Measurements from ENCODE around the gene PTN. TPM values are rescaled to one million over a fixed set of nuclear protein-coding genes. Genes with fewer than 3 reads are reported as not detected.

Gene PTN
- total and polyA plus RNA-seq, 9 of the 15 experiments (the other 6 are each of a cell fraction or from before 2014, with no cell fraction given) = not detected

- TF ChIP-seq KLF6 (CRISPR knock-in tag; IDR thresholded peaks at IDR 0.05; ENCODE audit: borderline replicate concordance) (peak; percentile 98), ZFP1 (CRISPR knock-in tag; IDR thresholded peaks at IDR 0.05) (peak; percentile 92), FOXK1 (CRISPR knock-in tag; IDR thresholded peaks at IDR 0.05; ENCODE audit: borderline replicate concordance) (no peak), ZNF589 (CRISPR knock-in tag; IDR thresholded peaks at IDR 0.05; ENCODE audit: low read depth) (peak; percentile 69; the same call in 1 of the 2 replicates), PHB2 (IDR thresholded peaks at IDR 0.05; ENCODE audit: low read depth) (no peak), KLF13 (tag; IDR thresholded peaks at IDR 0.05; ENCODE audit: borderline replicate concordance, low read depth) (0 out of 2 replicates have a peak, but pooled peaks have one; percentile 68), TEAD4 (IDR thresholded peaks at IDR 0.05; ENCODE audit: low read length) (no peak), TEAD4 (CRISPR knock-in tag; IDR thresholded peaks at IDR 0.05; ENCODE audit: borderline replicate concordance) (no peak), CBX2 (IDR thresholded peaks at IDR 0.05; ENCODE audit: insufficient read depth, low read length, poor library complexity, severe bottlenecking) (no peak), USF2 (CRISPR knock-in tag; IDR thresholded peaks at IDR 0.05) (no peak), ERF (CRISPR knock-in tag; IDR thresholded peaks at IDR 0.05) (peak; percentile 97), ETS2 (tag; IDR thresholded peaks at IDR 0.05; ENCODE audit: borderline replicate concordance, poor library complexity, severe bottlenecking) (no peak), ZBTB33 (CRISPR knock-in tag; IDR thresholded peaks at IDR 0.05) (no peak), ZNF212 (CRISPR knock-in tag; IDR thresholded peaks at IDR 0.05) (peak; percentile 92), ZNF551 (CRISPR knock-in tag; IDR thresholded peaks at IDR 0.05) (peak; percentile 68; the same call in 1 of the 2 replicates), ILK (tag; IDR thresholded peaks at IDR 0.05; ENCODE audit: borderline replicate concordance, low read depth) (no peak), ZFP30 (CRISPR knock-in tag; IDR thresholded peaks at IDR 0.05; ENCODE audit: borderline replicate concordance) (no peak)
- TF ChIP-seq, protein P1, sequence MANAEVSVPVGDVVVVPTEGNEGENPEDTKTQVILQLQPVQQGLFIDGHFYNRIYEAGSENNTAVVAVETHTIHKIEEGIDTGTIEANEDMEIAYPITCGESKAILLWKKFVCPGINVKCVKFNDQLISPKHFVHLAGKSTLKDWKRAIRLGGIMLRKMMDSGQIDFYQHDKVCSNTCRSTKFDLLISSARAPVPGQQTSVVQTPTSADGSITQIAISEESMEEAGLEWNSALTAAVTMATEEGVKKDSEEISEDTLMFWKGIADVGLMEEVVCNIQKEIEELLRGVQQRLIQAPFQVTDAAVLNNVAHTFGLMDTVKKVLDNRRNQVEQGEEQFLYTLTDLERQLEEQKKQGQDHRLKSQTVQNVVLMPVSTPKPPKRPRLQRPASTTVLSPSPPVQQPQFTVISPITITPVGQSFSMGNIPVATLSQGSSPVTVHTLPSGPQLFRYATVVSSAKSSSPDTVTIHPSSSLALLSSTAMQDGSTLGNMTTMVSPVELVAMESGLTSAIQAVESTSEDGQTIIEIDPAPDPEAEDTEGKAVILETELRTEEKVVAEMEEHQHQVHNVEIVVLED (CRISPR knock-in tag; IDR thresholded peaks at IDR 0.05) = peak; percentile 60; the same call in 1 of the 2 replicates
- TF ChIP-seq, protein P2, sequence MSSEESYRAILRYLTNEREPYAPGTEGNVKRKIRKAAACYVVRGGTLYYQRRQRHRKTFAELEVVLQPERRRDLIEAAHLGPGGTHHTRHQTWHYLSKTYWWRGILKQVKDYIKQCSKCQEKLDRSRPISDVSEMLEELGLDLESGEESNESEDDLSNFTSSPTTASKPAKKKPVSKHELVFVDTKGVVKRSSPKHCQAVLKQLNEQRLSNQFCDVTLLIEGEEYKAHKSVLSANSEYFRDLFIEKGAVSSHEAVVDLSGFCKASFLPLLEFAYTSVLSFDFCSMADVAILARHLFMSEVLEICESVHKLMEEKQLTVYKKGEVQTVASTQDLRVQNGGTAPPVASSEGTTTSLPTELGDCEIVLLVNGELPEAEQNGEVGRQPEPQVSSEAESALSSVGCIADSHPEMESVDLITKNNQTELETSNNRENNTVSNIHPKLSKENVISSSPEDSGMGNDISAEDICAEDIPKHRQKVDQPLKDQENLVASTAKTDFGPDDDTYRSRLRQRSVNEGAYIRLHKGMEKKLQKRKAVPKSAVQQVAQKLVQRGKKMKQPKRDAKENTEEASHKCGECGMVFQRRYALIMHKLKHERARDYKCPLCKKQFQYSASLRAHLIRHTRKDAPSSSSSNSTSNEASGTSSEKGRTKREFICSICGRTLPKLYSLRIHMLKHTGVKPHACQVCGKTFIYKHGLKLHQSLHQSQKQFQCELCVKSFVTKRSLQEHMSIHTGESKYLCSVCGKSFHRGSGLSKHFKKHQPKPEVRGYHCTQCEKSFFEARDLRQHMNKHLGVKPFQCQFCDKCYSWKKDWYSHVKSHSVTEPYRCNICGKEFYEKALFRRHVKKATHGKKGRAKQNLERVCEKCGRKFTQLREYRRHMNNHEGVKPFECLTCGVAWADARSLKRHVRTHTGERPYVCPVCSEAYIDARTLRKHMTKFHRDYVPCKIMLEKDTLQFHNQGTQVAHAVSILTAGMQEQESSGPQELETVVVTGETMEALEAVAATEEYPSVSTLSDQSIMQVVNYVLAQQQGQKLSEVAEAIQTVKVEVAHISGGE (CRISPR knock-in tag; IDR thresholded peaks at IDR 0.05) = peak in 1 of 3 experiments; percentile 42; a peak in 1 of 6 replicates
Observed at GRCh38 chr7:137345799-137346449, 2.4 kb upstream of the PTN start (continued).
